Activated naive CD4-positive, alpha-beta T cell treated with Interleukin-2 at 50 U/mL for 16 hours (primary cell): ENCODE data around the gene LY6G6D.

Experiments used
- DNase-seq: peaks from one replicate; pipeline ENCODE4 v3.0.0-alpha.2; 2020

The LY6G6D gene

DNA sequence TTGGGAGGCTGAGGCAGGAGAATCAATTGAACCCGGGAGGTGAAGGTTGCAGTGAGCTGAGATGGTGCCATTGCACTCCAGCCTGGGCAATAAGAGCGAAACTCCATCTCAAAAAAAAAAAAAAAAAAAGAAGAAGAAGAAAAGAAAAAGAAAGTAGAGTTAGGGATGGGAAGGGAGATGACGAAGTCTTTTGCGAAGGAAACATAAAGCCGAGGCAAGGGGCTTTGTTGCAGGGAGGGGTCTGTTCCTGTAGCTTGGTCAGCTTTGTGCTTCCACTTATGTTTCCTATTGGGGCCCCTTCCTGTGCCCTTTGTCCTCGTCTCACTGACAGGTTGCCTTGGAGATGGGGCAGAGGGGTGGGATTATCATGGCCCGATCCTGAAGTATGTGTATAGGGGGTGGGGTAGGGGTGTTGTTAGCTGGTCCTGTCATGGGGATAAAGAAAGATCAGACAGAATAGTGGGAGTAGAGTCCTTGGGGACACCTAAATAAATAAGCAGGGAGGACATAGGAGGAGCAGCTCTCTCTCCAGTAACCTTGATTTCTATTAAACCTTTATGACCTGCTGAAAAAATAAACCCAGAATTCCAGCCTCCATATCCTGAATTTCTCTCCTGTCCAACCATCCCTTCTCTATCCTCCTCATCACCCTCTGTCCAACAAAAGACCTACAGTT lies 22.3 kb downstream of the LY6G6D start:
- DNase-seq = no peak

- peak; percentile 62 for DNase-seq
These were observed 23.1 kb downstream of the LY6G6D start for GRCh38 chr6:31737991-31738979.

DNA sequence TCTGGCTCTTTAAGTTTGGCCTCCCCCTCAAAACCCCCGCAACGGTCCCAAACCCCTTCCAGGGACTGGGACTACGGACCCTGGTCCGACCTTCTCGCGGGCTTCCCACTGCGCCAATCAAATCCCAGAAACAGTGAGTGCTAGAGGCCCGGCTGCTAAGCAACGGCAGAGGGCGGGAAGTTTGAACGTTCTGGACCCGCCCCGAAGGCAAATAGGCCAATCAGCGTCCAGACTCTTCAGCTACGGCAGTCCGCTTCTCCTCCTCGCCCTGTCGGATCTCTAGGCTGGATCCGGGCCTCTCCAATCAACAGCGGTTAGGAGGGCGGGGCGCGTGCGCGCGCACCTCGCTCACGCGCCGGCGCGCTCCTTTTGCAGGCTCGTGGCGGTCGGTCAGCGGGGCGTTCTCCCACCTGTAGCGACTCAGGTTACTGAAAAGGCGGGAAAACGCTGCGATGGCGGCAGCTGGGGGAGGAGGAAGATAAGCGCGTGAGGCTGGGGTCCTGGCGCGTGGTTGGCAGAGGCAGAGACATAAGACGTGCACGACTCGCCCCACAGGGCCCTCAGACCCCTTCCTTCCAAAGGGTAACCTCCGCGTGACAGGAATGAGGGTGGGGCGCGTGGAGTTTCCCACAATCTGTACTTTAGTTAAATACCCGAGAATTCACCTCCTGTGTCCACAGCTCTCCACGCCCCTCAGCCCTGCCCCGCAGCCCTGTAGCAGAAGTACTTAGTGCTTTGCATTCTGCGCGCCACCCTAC lies 24.7 kb downstream of the LY6G6D start, which contains the start of gene MSH5:
Gene MSH5 (plus strand): TSS at position 367 of the 758 bp plus-strand sequence. CDS start 462 bp downstream, outside the sequence.
- peak; percentile 96 for DNase-seq

DNA sequence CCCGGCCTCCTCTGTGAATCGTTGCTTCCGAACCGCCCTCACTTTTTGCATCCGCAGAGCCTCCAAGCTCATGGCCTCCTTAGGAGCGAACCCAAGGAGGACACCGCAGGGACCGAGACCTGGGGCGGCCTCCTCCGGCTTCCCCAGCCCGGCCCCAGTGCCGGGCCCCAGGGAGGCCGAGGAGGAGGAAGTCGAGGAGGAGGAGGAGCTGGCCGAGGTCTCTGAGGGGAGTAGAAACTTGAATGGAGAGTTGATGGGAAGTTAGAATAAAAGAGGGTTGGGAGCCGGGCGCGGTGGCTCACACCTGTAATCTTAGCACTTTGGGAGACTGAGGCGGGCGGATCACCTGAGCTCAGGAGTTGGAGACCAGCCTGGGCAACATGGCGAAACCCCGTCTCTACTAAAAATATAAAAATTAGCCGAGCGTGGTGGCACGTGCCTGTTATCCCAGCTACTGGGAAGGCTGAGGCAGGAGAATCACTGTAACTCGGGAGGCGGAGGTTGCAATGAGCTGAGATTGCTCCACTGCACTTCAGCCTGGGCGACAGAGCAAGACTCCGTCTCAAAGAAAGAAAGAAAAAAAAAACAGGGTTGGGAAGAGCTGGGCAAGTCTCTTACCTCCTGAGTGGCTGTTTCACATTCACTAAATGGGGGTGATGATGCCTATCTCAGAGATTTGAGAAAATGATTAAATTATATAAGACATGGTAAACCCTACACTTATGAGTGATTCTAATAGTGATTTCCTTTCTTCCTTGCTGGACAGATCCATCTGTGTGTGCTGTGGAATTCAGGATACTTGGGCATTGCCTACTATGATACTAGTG lies 25.5 kb downstream of the LY6G6D start:
- DNase-seq = no peak

GRCh38 chr6:31741815-31742214 lies 26.7 kb downstream of the LY6G6D start:
- no peak for DNase-seq

DNA sequence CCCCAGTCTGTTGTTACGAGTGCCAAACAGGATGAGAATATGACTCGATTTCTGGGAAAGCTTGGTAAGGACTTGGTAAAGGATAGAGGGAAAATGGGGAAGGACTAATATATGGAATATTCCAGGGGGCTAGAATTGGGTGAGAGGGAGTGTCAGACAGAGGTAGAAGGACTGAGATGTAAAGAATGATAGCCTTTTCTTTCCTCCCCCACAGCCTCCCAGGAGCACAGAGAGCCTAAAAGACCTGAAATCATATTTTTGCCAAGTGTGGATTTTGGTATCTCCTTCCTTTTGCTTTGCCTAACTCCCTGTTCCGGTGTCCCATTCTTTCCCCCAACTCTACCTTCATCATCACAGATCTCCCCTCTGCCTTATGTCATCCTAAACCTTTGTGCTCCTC lies 27.7 kb downstream of the LY6G6D start:
- DNase-seq = no peak

- DNase-seq = no peak
These were observed 29.3 kb downstream of the LY6G6D start for GRCh38 chr6:31744422-31744821.

- no peak for DNase-seq
These were observed 34.3 kb downstream of the LY6G6D start for GRCh38 chr6:31749301-31750036.

- DNase-seq = no peak
These were observed 35.4 kb downstream of the LY6G6D start for GRCh38 chr6:31750411-31751022.

- no peak for DNase-seq
These were observed 37.7 kb downstream of the LY6G6D start for GRCh38 chr6:31752739-31753319.

GRCh38 chr6:31758281-31758680 lies 43.1 kb downstream of the LY6G6D start:
- DNase-seq = no peak

GRCh38 chr6:31760790-31761189 lies 45.6 kb downstream of the LY6G6D start:
- DNase-seq = no peak

DNA sequence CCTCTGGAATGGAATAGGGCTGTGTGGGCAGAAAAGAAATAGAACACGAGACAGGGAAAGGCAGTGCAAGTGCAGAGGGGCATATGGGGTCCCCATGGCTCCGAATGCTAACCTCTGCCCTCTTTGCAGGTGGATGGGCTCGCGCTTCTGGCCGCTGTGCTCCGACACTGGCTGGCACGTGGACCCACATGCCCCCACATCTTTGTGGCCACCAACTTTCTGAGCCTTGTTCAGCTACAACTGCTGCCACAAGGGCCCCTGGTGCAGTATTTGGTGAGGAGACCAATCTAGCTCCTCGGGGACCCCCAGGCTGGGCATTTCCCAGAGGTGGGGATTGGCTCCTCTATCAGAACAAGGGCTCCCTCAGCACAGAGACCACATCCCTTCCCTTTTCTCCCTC lies 46.2 kb downstream of the LY6G6D start:
- DNase-seq = no peak

GRCh38 chr6:31762356-31762755 lies 47.2 kb downstream of the LY6G6D start, which contains the start of gene SAPCD1:
Gene SAPCD1, plus strand, starts transcription at chr6:31762656. Its CDS starts 399 bp downstream, at chr6:31763055.
- DNase-seq = no peak

DNA sequence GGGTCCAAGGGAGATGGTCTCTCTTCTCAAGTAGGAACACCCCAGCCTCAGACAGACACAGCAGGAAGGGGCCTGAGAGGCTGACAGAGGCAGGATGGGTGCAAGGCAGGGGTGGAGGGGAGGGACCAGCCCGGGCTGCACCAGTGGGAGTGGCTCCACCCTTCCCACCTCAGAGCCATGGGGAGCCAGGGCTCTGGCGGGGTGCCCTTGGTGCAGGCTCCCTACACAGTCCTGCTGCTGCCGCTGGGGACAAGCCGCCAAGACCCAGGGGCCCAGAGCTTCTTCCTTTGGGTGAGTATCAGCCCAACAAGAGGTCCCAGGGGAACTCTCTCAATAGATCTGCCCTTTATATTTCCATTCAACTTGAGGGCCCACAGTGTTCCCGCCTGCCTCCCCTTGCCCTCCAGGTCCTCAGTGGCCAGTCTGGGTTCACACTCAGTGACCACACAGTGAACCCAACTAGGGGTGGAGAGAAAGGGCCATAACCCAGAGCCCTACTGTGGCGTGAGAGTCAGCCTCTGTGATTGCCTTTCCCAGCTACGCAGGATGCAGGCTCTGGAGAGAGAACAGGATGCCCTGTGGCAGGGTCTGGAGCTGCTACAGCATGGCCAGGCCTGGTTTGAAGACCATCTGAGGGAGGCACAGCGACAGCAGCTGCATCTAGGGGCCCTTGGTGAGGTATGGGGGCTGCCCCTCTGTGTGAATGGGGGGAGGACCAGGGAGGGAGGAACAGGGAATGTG lies 47.9 kb downstream of the LY6G6D start:
- DNase-seq = no peak

- DNase-seq = no peak
These were observed 48.4 kb downstream of the LY6G6D start for GRCh38 chr6:31763619-31763940.

GRCh38 chr6:31764198-31764597 lies 49.0 kb downstream of the LY6G6D start:
- DNase-seq = no peak

GRCh38 chr6:31765559-31765909 lies 50.4 kb downstream of the LY6G6D start:
- no peak for DNase-seq

- DNase-seq = no peak
These were observed 51.0 kb downstream of the LY6G6D start for GRCh38 chr6:31765910-31766794.
